Erythroblast (primary cell): ENCODE data around the gene CHRNA5.
"Not testable (repeated sequence)": the region's sequence is repeated elsewhere in the genome, so short reads cannot be mapped to it uniquely, and the experiment has no call there.

Experiments
- GATA1 ChIP-seq: IDR thresholded peaks from 2 replicates; pipeline ENCODE4 v1.6.1; 2011; ENCODE audit warnings: low read depth, mild to moderate bottlenecking, control low read depth, low read length, moderate library complexity
- POLR2A ChIP-seq: IDR thresholded peaks from 2 replicates; pipeline ENCODE4 v1.6.1; 2011; ENCODE audit warnings: mild to moderate bottlenecking, low read length

DNA sequence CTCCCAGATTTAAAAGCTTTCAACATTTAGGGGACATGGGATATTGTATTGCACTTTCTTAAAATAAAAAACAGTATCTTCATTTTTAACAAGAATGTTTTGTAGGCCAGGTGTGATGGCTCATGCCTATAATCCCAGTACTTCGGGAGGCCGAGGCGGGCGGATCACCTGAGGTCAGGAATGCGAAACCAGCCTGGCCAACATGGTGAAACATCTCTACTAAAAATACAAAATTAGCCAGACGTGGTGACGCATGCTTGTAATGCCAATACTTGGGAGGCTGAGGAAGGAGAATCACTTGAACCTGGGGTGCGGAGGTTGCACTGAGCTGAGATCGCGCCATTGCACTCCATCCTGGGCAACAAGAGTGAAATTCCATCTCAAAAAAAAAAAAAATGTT lies 5.1 kb upstream of the CHRNA5 start:
- not testable (repeated sequence) for TF ChIP-seq POLR2A, GATA1
